Vagina (tissue), 2 donors: Measurements from ENCODE around the gene DIP2B.

Experiments
- POLR2A ChIP-seq, 2 donors: fragments of 450-650 bp; IDR thresholded peaks; one replicate each; pipeline ENCODE4 v1.6.1; 2017; ENCODE audit warnings: antibody characterized with exemption in 2 of 2, mild to moderate bottlenecking in 2 of 2, moderate library complexity in 2 of 2
- TF ChIP-seq, protein P1 (sequence below), 3 experiments: fragments of 450-650 bp in 2 of 3; fragments of 200-600 bp in 1 of 3; sonication (generic) in 1 of 3; IDR thresholded peaks; one replicate each; pipeline ENCODE4 v1.5.1; 2017 to 2019; ENCODE audit warnings: antibody characterized with exemption in 3 of 3, mild to moderate bottlenecking in 2 of 3, moderate library complexity in 2 of 3

DNA sequence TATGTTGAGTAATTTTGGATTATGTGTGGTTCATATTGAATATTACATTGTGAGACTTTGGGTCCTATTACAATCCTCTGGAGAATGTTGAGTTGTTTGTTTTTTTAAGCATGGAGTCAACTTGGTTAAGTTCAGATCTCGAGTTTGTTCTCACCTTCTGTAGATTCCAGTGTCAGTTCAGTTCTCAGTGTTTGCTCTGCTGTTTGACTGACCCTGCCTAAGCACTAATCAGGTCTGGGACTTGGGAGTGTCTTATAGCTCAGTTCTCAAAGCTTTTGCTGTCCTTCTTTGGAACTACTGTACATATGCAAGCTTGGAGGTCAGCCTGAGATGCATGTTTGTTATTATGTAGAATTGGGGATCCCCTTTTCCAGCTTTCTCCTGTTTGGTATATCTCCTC lies 63.1 kb downstream of the DIP2B start:
- TF ChIP-seq, protein P1, sequence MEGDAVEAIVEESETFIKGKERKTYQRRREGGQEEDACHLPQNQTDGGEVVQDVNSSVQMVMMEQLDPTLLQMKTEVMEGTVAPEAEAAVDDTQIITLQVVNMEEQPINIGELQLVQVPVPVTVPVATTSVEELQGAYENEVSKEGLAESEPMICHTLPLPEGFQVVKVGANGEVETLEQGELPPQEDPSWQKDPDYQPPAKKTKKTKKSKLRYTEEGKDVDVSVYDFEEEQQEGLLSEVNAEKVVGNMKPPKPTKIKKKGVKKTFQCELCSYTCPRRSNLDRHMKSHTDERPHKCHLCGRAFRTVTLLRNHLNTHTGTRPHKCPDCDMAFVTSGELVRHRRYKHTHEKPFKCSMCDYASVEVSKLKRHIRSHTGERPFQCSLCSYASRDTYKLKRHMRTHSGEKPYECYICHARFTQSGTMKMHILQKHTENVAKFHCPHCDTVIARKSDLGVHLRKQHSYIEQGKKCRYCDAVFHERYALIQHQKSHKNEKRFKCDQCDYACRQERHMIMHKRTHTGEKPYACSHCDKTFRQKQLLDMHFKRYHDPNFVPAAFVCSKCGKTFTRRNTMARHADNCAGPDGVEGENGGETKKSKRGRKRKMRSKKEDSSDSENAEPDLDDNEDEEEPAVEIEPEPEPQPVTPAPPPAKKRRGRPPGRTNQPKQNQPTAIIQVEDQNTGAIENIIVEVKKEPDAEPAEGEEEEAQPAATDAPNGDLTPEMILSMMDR (IDR thresholded peaks at IDR 0.05), result no peak
- TF ChIP-seq POLR2A (IDR thresholded peaks at IDR 0.05), result no peak
